Peyer's patch (tissue), 4 donors: ENCODE data around the gene EHBP1.

Source experiments
- POLR2A ChIP-seq, 2 donors: fragments of 450-650 bp; IDR thresholded peaks; one replicate each; pipeline ENCODE4 v1.5.1; 2017; ENCODE audit warnings: antibody characterized with exemption in 2 of 2, mild to moderate bottlenecking in 2 of 2, moderate library complexity in 2 of 2
- TF ChIP-seq, protein P1 (sequence below), 6 experiments: fragments of 450-650 bp in 4 of 6; fragments of 200-600 bp in 2 of 6; sonication (generic) in 1 of 6; IDR thresholded peaks; one replicate each; pipeline ENCODE4 v1.5.1; 2017 to 2019; ENCODE audit warnings: antibody characterized with exemption in 6 of 6, mild to moderate bottlenecking in 3 of 6, moderate library complexity in 1 of 6

DNA sequence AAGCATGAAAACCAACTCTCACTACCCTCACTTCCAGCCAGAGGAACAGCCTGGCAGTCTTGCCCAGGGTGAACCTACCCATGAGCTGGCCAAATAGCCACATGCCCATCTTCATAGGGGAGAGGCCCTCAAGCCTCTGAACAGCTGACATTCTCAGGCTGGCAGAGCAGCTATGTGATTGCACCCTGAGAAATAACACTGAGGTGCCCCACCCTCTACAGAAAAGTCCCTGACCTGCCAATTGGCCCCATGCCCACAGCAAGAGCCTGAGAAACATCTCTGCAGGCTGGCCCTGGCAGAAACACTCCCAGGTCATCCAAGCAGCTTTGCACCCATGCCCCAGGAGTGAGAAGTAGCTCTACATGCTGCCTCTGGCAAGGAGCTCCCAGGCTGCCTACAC is 217.7 kb downstream of the EHBP1 start:
- TF ChIP-seq, protein P1, sequence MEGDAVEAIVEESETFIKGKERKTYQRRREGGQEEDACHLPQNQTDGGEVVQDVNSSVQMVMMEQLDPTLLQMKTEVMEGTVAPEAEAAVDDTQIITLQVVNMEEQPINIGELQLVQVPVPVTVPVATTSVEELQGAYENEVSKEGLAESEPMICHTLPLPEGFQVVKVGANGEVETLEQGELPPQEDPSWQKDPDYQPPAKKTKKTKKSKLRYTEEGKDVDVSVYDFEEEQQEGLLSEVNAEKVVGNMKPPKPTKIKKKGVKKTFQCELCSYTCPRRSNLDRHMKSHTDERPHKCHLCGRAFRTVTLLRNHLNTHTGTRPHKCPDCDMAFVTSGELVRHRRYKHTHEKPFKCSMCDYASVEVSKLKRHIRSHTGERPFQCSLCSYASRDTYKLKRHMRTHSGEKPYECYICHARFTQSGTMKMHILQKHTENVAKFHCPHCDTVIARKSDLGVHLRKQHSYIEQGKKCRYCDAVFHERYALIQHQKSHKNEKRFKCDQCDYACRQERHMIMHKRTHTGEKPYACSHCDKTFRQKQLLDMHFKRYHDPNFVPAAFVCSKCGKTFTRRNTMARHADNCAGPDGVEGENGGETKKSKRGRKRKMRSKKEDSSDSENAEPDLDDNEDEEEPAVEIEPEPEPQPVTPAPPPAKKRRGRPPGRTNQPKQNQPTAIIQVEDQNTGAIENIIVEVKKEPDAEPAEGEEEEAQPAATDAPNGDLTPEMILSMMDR (IDR thresholded peaks at IDR 0.05), result no peak
- no peak for TF ChIP-seq POLR2A (IDR thresholded peaks at IDR 0.05)
